ENCODE results near the gene PCCA. TPM values are rescaled to one million over a fixed set of nuclear protein-coding genes. Genes with fewer than 3 reads are reported as not detected.

Gene PCCA
- polyA plus RNA-seq, 1 of the 3 experiments (the other 2 are of a cell fraction) = 7.3 TPM

GRCh38 chr13:100434010-100434763, 345.3 kb downstream of the PCCA start (continued):
- TF ChIP-seq REST (IDR thresholded peaks at IDR 0.05; ENCODE audit: low read depth, low read length) (no peak), NRF1 (IDR thresholded peaks at IDR 0.05; ENCODE audit: low read depth, low read length) (no peak)

GRCh38 chr13:100436099-100436498, 347.2 kb downstream of the PCCA start:
- H3K36me3 ChIP-seq (replicated peaks in 1 of 2; ENCODE audit: control insufficient read depth in 1 of 2, insufficient read depth in 2 of 2, low read length in 1 of 2) = peaks cover 0 to 8% of the 10 kb centered on the region in 2 experiments
- H3K79me2 ChIP-seq (ENCODE audit: insufficient read depth) = no peaks in the 10 kb centered on the region
- H3K27me3 ChIP-seq (ENCODE audit: insufficient read depth) = no peaks in the 10 kb centered on the region
- H4K20me1 ChIP-seq (ENCODE audit: insufficient read depth) = no peaks in the 10 kb centered on the region
- POLR2A ChIA-PET = no interaction called here
- DNase-seq = no peak
- no peak overlapping the region for H2AFZ ChIP-seq (ENCODE audit: low read depth)
- H3F3A ChIP-seq (replicated peaks; ENCODE audit: insufficient read depth) = peaks cover 12% of the 10 kb centered on the region
- 98% methylated on average over 4 of the region's 4 CpGs for WGBS (ENCODE audit: low lambda C conversion rate)
- H3K27ac ChIP-seq (ENCODE audit: low read depth in 2 of 2, low read length in 1 of 2) = no peak overlapping the region
- H3K4me3 ChIP-seq (ENCODE audit: low read depth in 2 of 2, low read length in 1 of 2) = no peak overlapping the region
- H3K9me3 ChIP-seq = no peaks in the 10 kb centered on the region
- TF ChIP-seq YY1 (IDR thresholded peaks at IDR 0.05; ENCODE audit: low read depth) (no peak), PBX3 (IDR thresholded peaks at IDR 0.05) (no peak), EZH2phosphoT487 (IDR thresholded peaks at IDR 0.05; ENCODE audit: borderline replicate concordance, low read depth) (no peak), FOXM1 (IDR thresholded peaks at IDR 0.05; ENCODE audit: low read depth) (no peak)
- H3K4me2 ChIP-seq = no peak overlapping the region
- peaks cover 0 to 13% of the 10 kb centered on the region in 2 experiments; a peak in 1 of 4 replicates for H3K4me1 ChIP-seq (ENCODE audit: control insufficient read depth in 1 of 2, insufficient read depth in 2 of 2, low read depth in 1 of 2, low read length in 1 of 2)
- CTCF ChIA-PET = no interaction called here
- no peak overlapping the region for H3K9ac ChIP-seq
- no peaks in the 10 kb centered on the region for H3K9me2 ChIP-seq

GRCh38 chr13:100438059-100438788, 349.3 kb downstream of the PCCA start:
- ChIA-PET POLR2A (no interaction called here), CTCF (no interaction called here)
- no peak overlapping the region for H3K4me3 ChIP-seq (ENCODE audit: low read depth in 2 of 2, low read length in 1 of 2)
- H3K4me2 ChIP-seq = no peak overlapping the region
- H3K36me3 ChIP-seq (replicated peaks in 1 of 2; ENCODE audit: control insufficient read depth in 1 of 2, insufficient read depth in 2 of 2, low read length in 1 of 2) = no peaks in the 10 kb centered on the region
- H3K79me2 ChIP-seq (ENCODE audit: insufficient read depth) = no peaks in the 10 kb centered on the region
- H3K9ac ChIP-seq = no peak overlapping the region
- no peaks in the 10 kb centered on the region for H3K9me3 ChIP-seq
- H3K27ac ChIP-seq (ENCODE audit: low read depth in 2 of 2, low read length in 1 of 2) = no peak overlapping the region
- WGBS (ENCODE audit: low lambda C conversion rate) = 100% methylated on average over 6 of the region's 6 CpGs
- H3F3A ChIP-seq (replicated peaks; ENCODE audit: insufficient read depth) = peaks cover 21% of the 10 kb centered on the region
- H3K27me3 ChIP-seq (ENCODE audit: insufficient read depth) = no peaks in the 10 kb centered on the region
- H2AFZ ChIP-seq (ENCODE audit: low read depth) = no peak overlapping the region
- no peak for DNase-seq
- H3K4me1 ChIP-seq (ENCODE audit: control insufficient read depth in 1 of 2, insufficient read depth in 2 of 2, low read depth in 1 of 2, low read length in 1 of 2) = peaks cover 0 to 25% of the 10 kb centered on the region in 2 experiments; a peak in 1 of 4 replicates
- no peaks in the 10 kb centered on the region for H4K20me1 ChIP-seq (ENCODE audit: insufficient read depth)
- no peaks in the 10 kb centered on the region for H3K9me2 ChIP-seq
- TF ChIP-seq TEAD4 (IDR thresholded peaks at IDR 0.05; ENCODE audit: borderline replicate concordance, insufficient read depth) = no peak
- no peak for TF ChIP-seq JUND (IDR thresholded peaks at IDR 0.05)
- TF ChIP-seq FOXM1 (IDR thresholded peaks at IDR 0.05; ENCODE audit: low read depth) = no peak
- TF ChIP-seq RCOR1 (IDR thresholded peaks at IDR 0.05; ENCODE audit: low read length) = no peak
- TF ChIP-seq SMC3 (IDR thresholded peaks at IDR 0.05; ENCODE audit: low read depth, low read length) = no peak
- no peak for TF ChIP-seq RAD21 (IDR thresholded peaks at IDR 0.05; ENCODE audit: low read length)
- TF ChIP-seq TCF12 (IDR thresholded peaks at IDR 0.05) = no peak
- no peak for TF ChIP-seq GABPA (IDR thresholded peaks at IDR 0.05; ENCODE audit: low read depth)
- no peak for TF ChIP-seq MAX (IDR thresholded peaks at IDR 0.05; ENCODE audit: low read depth)
- TF ChIP-seq CTCF (IDR thresholded peaks at IDR 0.05) = no peak
- no peak for TF ChIP-seq MXI1 (IDR thresholded peaks at IDR 0.05; ENCODE audit: low read depth, low read length)
- TF ChIP-seq GATA2 (CRISPR knock-in tag; IDR thresholded peaks at IDR 0.05) = no peak
